ENCODE results near the gene NEB.
"Not testable (repeated sequence)": the region's sequence is repeated elsewhere in the genome, so short reads cannot be mapped to it uniquely, and the experiment has no call there.

NEB gene

GRCh38 chr2:151761193-151761592, 26.9 kb upstream of the NEB start:
- H3K9ac ChIP-seq = no peak overlapping the region
- H3K27ac ChIP-seq = no peak overlapping the region
- H3K36me3 ChIP-seq = no peaks in the 10 kb centered on the region
- H3K27me3 ChIP-seq = no peaks in the 10 kb centered on the region
- no peaks in the 10 kb centered on the region for H3K9me3 ChIP-seq
- no peak overlapping the region for H3K4me2 ChIP-seq
- no peak overlapping the region for H3K4me3 ChIP-seq
- peaks cover 38% of the 10 kb centered on the region for H3K4me1 ChIP-seq
- H4K20me1 ChIP-seq = no peaks in the 10 kb centered on the region
- TF ChIP-seq Cebpa-rat (IDR thresholded peaks at IDR 0.05) = no peak

- Histone ChIP-seq H3K4me1 (peaks cover 28% of the 10 kb centered on the region), H3K27ac (no peak overlapping the region), H3K36me3 (no peaks in the 10 kb centered on the region), H4K20me1 (no peaks in the 10 kb centered on the region), H3K27me3 (no peaks in the 10 kb centered on the region), H3K4me2 (no peak overlapping the region), H3K4me3 (no peak overlapping the region), H3K9ac (no peak overlapping the region), H3K9me3 (no peaks in the 10 kb centered on the region)
- no peak for TF ChIP-seq Cebpa-rat (IDR thresholded peaks at IDR 0.05)
Measured at GRCh38 chr2:151760139-151760650, 25.9 kb upstream of the NEB start.

- Histone ChIP-seq H3K4me3 (no peak overlapping the region), H4K20me1 (no peaks in the 10 kb centered on the region), H3K36me3 (no peaks in the 10 kb centered on the region), H3K27me3 (no peaks in the 10 kb centered on the region), H3K4me1 (peaks cover 16% of the 10 kb centered on the region), H3K9me3 (no peaks in the 10 kb centered on the region), H3K9ac (no peak overlapping the region), H3K27ac (no peak overlapping the region), H3K4me2 (no peak overlapping the region)
- no peak for TF ChIP-seq Cebpa-rat (IDR thresholded peaks at IDR 0.05)
Measured at GRCh38 chr2:151758744-151759143, 24.5 kb upstream of the NEB start.

DNA sequence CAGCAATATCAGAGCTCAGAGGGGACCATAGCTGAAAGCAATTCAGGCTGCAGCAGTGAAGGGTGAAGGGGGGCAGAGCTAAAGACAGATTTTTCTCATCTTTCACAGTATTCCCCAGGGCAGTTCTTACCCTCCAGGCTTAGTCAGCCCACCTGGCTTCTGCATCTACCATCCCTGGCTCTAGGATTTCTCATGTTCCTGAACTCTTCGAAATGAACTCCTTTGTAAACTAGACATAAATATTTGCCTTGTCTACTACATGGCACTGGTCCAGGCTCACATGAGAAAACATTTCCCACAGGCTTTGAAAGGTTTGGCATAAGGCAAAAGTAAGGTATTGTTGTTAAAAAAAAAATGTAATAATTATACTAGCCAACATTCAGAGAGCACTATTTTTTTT, 23.6 kb upstream of the NEB start:
- Histone ChIP-seq H3K9ac (no peak overlapping the region), H3K4me3 (no peak overlapping the region), H3K9me3 (no peaks in the 10 kb centered on the region), H4K20me1 (no peaks in the 10 kb centered on the region), H3K27me3 (no peaks in the 10 kb centered on the region), H3K27ac (no peak overlapping the region), H3K36me3 (no peaks in the 10 kb centered on the region), H3K4me1 (peaks cover 7% of the 10 kb centered on the region; the same call in 1 of the 2 replicates), H3K4me2 (no peak overlapping the region)
- TF ChIP-seq Cebpa-rat (IDR thresholded peaks at IDR 0.05) = no peak

DNA sequence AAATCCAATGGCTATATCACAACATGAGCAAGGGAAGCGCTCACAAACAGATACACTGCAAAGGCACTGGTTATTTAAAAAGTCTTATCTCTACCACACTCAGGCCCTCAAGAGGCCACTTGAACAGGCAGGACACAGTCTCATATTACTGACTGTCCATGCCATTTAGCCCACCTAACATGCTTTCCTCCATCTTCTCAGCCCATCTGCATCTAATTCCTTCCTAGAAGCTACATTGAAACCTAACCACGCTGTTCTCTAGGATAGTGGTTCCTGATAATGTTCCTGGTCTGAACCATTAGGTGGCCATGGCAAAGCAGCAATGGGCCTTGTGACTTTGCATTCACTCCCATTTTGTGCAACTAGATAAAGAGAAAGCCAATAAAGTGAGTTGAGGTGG, 22.5 kb upstream of the NEB start:
- no peaks in the 10 kb centered on the region for H4K20me1 ChIP-seq
- no peak overlapping the region for H3K27ac ChIP-seq
- H3K9ac ChIP-seq = no peak overlapping the region
- H3K4me1 ChIP-seq = peaks cover 4% of the 10 kb centered on the region; the same call in 1 of the 2 replicates
- no peaks in the 10 kb centered on the region for H3K9me3 ChIP-seq
- no peak for TF ChIP-seq Cebpa-rat (IDR thresholded peaks at IDR 0.05)
- H3K4me3 ChIP-seq = no peak overlapping the region
- no peak overlapping the region for H3K4me2 ChIP-seq
- H3K36me3 ChIP-seq = no peaks in the 10 kb centered on the region
- no peaks in the 10 kb centered on the region for H3K27me3 ChIP-seq

GRCh38 chr2:151754253-151754897, 20.1 kb upstream of the NEB start:
- Histone ChIP-seq H3K27me3 (no peaks in the 10 kb centered on the region), H4K20me1 (no peaks in the 10 kb centered on the region)
- no peak for TF ChIP-seq Cebpa-rat (IDR thresholded peaks at IDR 0.05)

GRCh38 chr2:151753540-151753939, 19.3 kb upstream of the NEB start:
- H3K4me2 ChIP-seq = no peak overlapping the region
- H3K4me3 ChIP-seq = no peak overlapping the region
- H3K27ac ChIP-seq = no peak overlapping the region
- no peaks in the 10 kb centered on the region for H4K20me1 ChIP-seq
- no peak for TF ChIP-seq Cebpa-rat (IDR thresholded peaks at IDR 0.05)
- H3K27me3 ChIP-seq = no peaks in the 10 kb centered on the region
- no peaks in the 10 kb centered on the region for H3K36me3 ChIP-seq
- H3K9ac ChIP-seq = no peak overlapping the region
- H3K9me3 ChIP-seq = no peaks in the 10 kb centered on the region
- H3K4me1 ChIP-seq = peaks cover 4% of the 10 kb centered on the region; the same call in 1 of the 2 replicates

More at GRCh38 chr2:151754253-151754897, 20.1 kb upstream of the NEB start:
- Histone ChIP-seq H3K36me3 (no peaks in the 10 kb centered on the region), H3K27ac (no peak overlapping the region), H3K4me3 (no peak overlapping the region), H3K9ac (no peak overlapping the region), H3K9me3 (no peaks in the 10 kb centered on the region), H3K4me1 (peaks cover 4% of the 10 kb centered on the region; the same call in 1 of the 2 replicates), H3K4me2 (no peak overlapping the region)

DNA sequence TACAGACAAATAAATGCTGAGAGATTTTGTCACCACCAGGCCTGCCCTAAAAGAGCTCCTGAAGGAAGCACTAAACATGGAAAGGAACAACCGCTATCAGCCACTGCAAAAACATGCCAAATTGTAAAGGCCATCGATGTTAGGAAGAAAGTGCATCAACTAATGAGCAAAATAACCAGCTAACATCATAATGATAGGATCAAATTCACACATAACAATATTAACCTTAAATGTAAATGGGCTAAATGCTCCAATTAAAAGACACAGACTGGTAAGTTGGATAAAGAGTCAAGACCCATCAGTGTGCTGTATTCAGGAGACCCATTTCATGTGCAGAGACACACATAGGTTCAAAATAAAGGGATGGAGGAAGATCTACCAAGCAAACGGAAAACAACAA, 11.0 kb upstream of the NEB start:
- not testable (repeated sequence) for H3K36me3 ChIP-seq, H4K20me1 ChIP-seq, H3K9ac ChIP-seq, H3K4me3 ChIP-seq, H3K4me1 ChIP-seq, H3K27me3 ChIP-seq, H3K9me3 ChIP-seq, H3K4me2 ChIP-seq, H3K27ac ChIP-seq

DNA sequence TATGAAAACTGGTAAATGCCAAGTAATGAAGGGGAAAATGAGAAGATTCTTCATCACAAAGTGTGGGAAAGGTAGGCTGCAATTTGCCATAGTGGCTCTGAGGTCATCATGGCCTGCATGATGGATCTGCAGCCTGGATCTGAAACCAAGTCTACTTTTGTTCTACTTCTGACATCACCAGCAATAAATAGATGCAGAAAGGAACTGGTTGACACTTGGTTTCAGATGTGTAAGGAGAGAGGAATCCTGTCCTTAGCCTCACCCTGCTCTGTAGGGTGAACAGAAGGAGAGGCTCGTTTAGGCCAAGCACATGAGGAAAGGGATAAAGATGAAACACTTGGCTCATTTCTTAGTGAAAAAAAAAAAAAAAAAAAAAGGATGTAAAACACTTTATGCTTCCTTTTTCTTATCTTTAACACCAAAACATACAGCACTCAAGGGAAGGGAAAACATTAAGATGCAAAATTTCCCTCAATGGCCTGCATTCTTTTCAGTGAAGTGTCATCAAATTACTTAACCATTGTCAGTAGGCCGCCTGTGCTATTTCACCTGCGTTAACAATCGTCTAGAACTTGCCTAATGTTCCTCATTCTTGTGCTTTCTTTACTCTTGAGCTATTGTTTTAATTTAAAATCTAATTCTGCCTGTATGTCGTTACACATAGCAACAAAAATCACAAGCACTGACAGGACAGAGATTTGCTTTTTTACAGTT, 3.9 kb downstream of the NEB start:
- no peak overlapping the region for H3K4me2 ChIP-seq

DNA sequence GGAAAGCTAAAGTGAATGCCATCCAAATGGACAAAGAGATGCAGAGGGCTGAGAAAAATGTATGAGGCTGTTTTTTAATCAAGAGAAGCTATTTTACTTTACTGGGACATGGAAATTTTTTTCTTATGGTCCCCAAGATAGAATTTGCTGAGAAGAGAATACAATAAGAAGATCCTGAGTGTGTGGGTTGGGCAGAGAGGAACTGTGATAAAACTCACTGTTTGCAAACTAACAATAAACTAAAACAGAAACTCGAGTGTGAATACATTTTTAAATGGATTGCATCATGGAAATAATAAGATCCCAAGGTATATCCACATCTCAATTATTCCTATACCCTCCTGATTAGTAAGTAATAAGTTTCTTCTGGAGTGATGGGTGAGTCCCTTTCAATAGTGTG, 4.4 kb downstream of the NEB start:
- Histone ChIP-seq H3K4me3 (no peak overlapping the region), H4K20me1 (no peaks in the 10 kb centered on the region), H3K4me2 (no peak overlapping the region), H3K27me3 (no peaks in the 10 kb centered on the region), H3K9me3 (no peaks in the 10 kb centered on the region), H3K36me3 (no peaks in the 10 kb centered on the region), H3K27ac (no peak overlapping the region), H3K4me1 (no peaks in the 10 kb centered on the region), H3K9ac (no peak overlapping the region)
- TF ChIP-seq Cebpa-rat (IDR thresholded peaks at IDR 0.05) = no peak

More for the DNA sequence above, 3.9 kb downstream of the NEB start:
- Histone ChIP-seq H3K4me1 (no peaks in the 10 kb centered on the region), H3K27me3 (no peaks in the 10 kb centered on the region), H3K9me3 (no peaks in the 10 kb centered on the region), H3K9ac (no peak overlapping the region), H3K27ac (no peak overlapping the region), H3K4me3 (no peak overlapping the region), H3K36me3 (no peaks in the 10 kb centered on the region), H4K20me1 (no peaks in the 10 kb centered on the region)
- TF ChIP-seq Cebpa-rat (IDR thresholded peaks at IDR 0.05) = no peak
